Esophagus squamous epithelium (tissue), 5 donors: Measurements from ENCODE around the gene ORMDL3. TPM values are rescaled to one million over a fixed set of nuclear protein-coding genes. Genes with fewer than 3 reads are reported as not detected.
"Not testable (repeated sequence)": the region's sequence is repeated elsewhere in the genome, so short reads cannot be mapped to it uniquely, and the experiment has no call there.

Experiments
- DNase-seq: peaks from one replicate; lab custom pipeline; 2025; lab: John Stamatoyannopoulos, UW
- H3K27ac ChIP-seq, 4 donors: fragments of 200-600 bp; sonication (generic); one replicate each; pipeline ENCODE4 v1.5.1; 2016 to 2019; ENCODE audit warnings: mild to moderate bottlenecking in 1 of 4
- H3K27me3 ChIP-seq, 4 donors: fragments of 200-600 bp; sonication (generic); 1 replicate in 3 of 4; 2 replicates in 1 of 4; pipeline versions ENCODE4 v1.5.1 to v1.6.0; 2017 to 2021; ENCODE audit warnings: antibody characterized with exemption in 1 of 4
- H3K36me3 ChIP-seq, 3 donors: fragments of 200-600 bp; sonication (generic); one replicate each; pipeline ENCODE4 v1.5.1; 2016 to 2019
- H3K4me1 ChIP-seq, 3 donors: fragments of 200-600 bp; sonication (generic); one replicate each; pipeline ENCODE4 v1.5.1; 2017 to 2019
- H3K4me3 ChIP-seq, 4 donors: fragments of 200-600 bp; sonication (generic); 1 replicate in 3 of 4; 2 replicates in 1 of 4; pipeline ENCODE4 v1.5.1; 2016 to 2019; ENCODE audit warnings: mild to moderate bottlenecking in 2 of 4, moderate library complexity in 1 of 4
- H3K9me3 ChIP-seq, 3 donors: fragments of 200-600 bp; sonication (generic); one replicate each; pipeline ENCODE4 v1.5.1; 2016 to 2019
- POLR2A ChIP-seq, 4 donors: fragments of 450-650 bp; IDR thresholded peaks; one replicate each; pipeline ENCODE4 v1.6.1; 2017; ENCODE audit warnings: antibody characterized with exemption in 4 of 4, mild to moderate bottlenecking in 4 of 4, moderate library complexity in 3 of 4
- WGBS, 2 donors: methylation state at CpG; one replicate each; pipeline ENCODE4 v1.1.5; 2018; 5-methylcytosine and 5-hydroxymethylcytosine counted together
- intact Hi-C: fragments of 100-400 bp; cut with DNase I; formaldehyde crosslinking; loops from one replicate; pipeline ENCODE4 v1.15.0; 2022
- total RNA-seq, 4 donors: library from RNA; depleted of rRNA; stranded (reverse); fragments of >200 nt; gene quantifications; one replicate each; pipeline ENCODE4 v1.1.0, GENCODE V29; 2016
- TF ChIP-seq, protein P1 (sequence below), 6 experiments: fragments of 450-650 bp in 4 of 6; fragments of 200-600 bp in 2 of 6; sonication (generic) in 2 of 6; IDR thresholded peaks; one replicate each; pipeline ENCODE4 v1.5.1; 2016 to 2019; ENCODE audit warnings: antibody characterized with exemption in 6 of 6, mild to moderate bottlenecking in 4 of 6, moderate library complexity in 4 of 6
- donor health status: DM: yes; HTN: yes; CAD: no.

ORMDL3 gene
- total RNA-seq, 4 donors from 2014 or later: 13.6 to 35.2 (median 31.2) TPM

DNA sequence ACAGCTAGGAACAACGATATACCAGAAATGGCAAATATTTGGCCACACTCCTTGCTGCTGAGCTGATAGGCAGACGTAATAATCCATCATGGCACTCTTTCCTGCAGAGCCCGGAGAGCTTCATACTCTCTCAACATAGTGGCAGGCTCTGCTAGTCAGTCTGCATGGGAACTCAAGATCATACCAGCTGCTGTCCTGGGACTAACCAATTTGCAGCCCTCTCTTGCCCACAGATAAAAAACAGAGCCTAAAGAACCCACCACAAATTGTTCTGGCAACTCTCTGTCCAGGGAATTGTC lies 22.5 kb downstream of the ORMDL3 start:
- no peak for TF ChIP-seq POLR2A (IDR thresholded peaks at IDR 0.05)
- TF ChIP-seq, protein P1, sequence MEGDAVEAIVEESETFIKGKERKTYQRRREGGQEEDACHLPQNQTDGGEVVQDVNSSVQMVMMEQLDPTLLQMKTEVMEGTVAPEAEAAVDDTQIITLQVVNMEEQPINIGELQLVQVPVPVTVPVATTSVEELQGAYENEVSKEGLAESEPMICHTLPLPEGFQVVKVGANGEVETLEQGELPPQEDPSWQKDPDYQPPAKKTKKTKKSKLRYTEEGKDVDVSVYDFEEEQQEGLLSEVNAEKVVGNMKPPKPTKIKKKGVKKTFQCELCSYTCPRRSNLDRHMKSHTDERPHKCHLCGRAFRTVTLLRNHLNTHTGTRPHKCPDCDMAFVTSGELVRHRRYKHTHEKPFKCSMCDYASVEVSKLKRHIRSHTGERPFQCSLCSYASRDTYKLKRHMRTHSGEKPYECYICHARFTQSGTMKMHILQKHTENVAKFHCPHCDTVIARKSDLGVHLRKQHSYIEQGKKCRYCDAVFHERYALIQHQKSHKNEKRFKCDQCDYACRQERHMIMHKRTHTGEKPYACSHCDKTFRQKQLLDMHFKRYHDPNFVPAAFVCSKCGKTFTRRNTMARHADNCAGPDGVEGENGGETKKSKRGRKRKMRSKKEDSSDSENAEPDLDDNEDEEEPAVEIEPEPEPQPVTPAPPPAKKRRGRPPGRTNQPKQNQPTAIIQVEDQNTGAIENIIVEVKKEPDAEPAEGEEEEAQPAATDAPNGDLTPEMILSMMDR (IDR thresholded peaks at IDR 0.05): no peak
- intact Hi-C loops: no loop called here
- WGBS, 2 donors: 65 to 77% methylated on average over 2 to 3 of the region's 3 CpGs

DNA sequence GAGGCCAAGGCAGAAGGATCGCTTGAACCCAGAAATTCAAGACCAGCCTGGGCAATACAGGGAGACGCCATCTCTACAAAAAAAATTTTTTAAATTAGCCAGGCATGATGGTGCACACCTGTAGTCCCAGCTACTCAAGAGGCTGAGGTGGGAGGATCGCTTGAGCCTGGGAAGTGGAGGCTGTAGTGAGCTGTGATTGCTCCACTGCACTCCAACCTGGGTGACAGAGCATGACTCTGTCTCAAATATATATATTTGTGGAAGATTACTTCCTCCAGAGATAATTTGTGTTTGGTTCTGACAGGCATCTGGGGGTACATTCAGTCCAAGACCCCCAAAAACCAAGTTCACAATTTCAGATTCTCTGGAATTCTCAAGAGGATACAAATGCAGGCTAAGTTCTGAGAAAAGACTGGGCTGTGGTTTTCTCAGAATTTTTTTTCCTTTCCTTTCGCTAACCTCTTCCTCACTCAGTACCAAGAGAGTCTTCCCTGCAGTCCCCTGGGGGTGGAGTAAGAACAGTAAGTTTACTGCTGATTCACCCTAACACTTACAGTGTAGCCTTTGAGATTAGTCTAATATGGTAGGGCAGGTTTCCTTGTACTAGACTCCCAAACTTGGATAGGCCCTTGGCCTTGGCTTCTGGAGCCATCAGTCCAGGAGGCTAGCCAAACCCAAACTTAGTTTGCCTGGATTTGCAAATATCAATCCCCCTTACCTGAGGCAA lies 24.1 kb downstream of the ORMDL3 start:
- no peak for DNase-seq
- no peaks in the 10 kb centered on the region for H3K36me3 ChIP-seq
- no peaks in the 10 kb centered on the region for H3K27me3 ChIP-seq
- no peaks in the 10 kb centered on the region for H3K9me3 ChIP-seq
- no peak overlapping the region for H3K27ac ChIP-seq
- TF ChIP-seq POLR2A (IDR thresholded peaks at IDR 0.05): no peak
- TF ChIP-seq, protein P1 (IDR thresholded peaks at IDR 0.05): no peak
- no peak overlapping the region for H3K4me3 ChIP-seq
- intact Hi-C loops: no loop called here
- peaks cover 0 to 7% (median 0%) of the 10 kb centered on the region in 3 donors for H3K4me1 ChIP-seq
- WGBS, 2 donors: 84 to 85% methylated on average over 3 to 4 of the region's 4 CpGs

More for the DNA sequence above, 22.5 kb downstream of the ORMDL3 start:
- H3K4me3 ChIP-seq: no peak overlapping the region
- H3K27ac ChIP-seq: no peak overlapping the region
- no peaks in the 10 kb centered on the region for H3K27me3 ChIP-seq
- H3K36me3 ChIP-seq: peaks cover 0 to 8% (median 0%) of the 10 kb centered on the region in 3 donors
- H3K4me1 ChIP-seq: no peaks in the 10 kb centered on the region
- no peak for DNase-seq
- no peaks in the 10 kb centered on the region for H3K9me3 ChIP-seq

- H3K36me3 ChIP-seq, H3K27ac ChIP-seq, H3K4me3 ChIP-seq, DNase-seq, H3K4me1 ChIP-seq, intact Hi-C loops, H3K9me3 ChIP-seq, H3K27me3 ChIP-seq: not testable (repeated sequence)
- 94 to 100% methylated on average over 1 to 2 of the region's 2 CpGs for WGBS, 2 donors
Measured at GRCh38 chr17:39902027-39902426, 25.4 kb downstream of the ORMDL3 start.

DNA sequence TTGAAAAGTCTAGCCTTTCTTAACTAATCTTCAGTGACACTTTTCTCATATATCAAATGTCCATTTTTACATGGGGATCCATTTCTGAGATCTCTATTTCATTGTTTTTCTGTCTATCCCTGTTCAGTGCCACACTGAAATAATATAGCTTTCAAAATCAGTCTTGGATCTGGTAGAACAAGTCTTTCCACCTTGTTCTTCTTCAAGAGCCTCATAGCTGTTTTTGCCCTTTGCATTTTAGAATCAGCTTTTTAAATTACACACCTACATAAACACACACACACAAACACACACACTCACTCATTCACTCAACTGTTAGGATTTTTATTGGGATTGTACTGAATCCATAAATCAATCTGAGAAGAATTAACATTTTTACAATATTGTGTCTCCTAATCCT lies 28.2 kb downstream of the ORMDL3 start:
- intact Hi-C loops: no loop called here
- Histone ChIP-seq H3K36me3 (no peaks in the 10 kb centered on the region), H3K9me3 (no peaks in the 10 kb centered on the region), H3K4me1 (peaks cover 0 to 7% (median 0%) of the 10 kb centered on the region in 3 donors), H3K4me3 (no peak overlapping the region), H3K27ac (no peak overlapping the region), H3K27me3 (no peaks in the 10 kb centered on the region)
- no peak for DNase-seq
- TF ChIP-seq, protein P1 (IDR thresholded peaks at IDR 0.05): no peak
- no peak for TF ChIP-seq POLR2A (IDR thresholded peaks at IDR 0.05)

- TF ChIP-seq, protein P1 (IDR thresholded peaks at IDR 0.05): no peak
- no peak for TF ChIP-seq POLR2A (IDR thresholded peaks at IDR 0.05)
- H3K9me3 ChIP-seq: no peaks in the 10 kb centered on the region
- H3K4me3 ChIP-seq: no peak overlapping the region
- H3K36me3 ChIP-seq: no peaks in the 10 kb centered on the region
- H3K4me1 ChIP-seq: peaks cover 0 to 7% (median 0%) of the 10 kb centered on the region in 3 donors
- WGBS, 2 donors: 89 to 97% methylated on average over 4 of the region's 4 CpGs
- peaks cover 0 to 5% (median 0%) of the 10 kb centered on the region in 4 donors for H3K27me3 ChIP-seq
- intact Hi-C loops: no loop called here
- no peak overlapping the region for H3K27ac ChIP-seq
- no peak for DNase-seq
Measured at GRCh38 chr17:39898088-39898487, 29.3 kb downstream of the ORMDL3 start.
